GM19025 (cell line): ENCODE measurements around the gene SLC35A1.

Experiments used
- ATAC-seq: cut with Tn5 transposase; IDR thresholded peaks from one replicate; pipeline ENCODE4 v1.9.1; 2021; ENCODE audit warnings: mild to moderate bottlenecking, low read depth, moderate library complexity; ENCODE audit not compliant: unreplicated experiment

Gene SLC35A1

DNA sequence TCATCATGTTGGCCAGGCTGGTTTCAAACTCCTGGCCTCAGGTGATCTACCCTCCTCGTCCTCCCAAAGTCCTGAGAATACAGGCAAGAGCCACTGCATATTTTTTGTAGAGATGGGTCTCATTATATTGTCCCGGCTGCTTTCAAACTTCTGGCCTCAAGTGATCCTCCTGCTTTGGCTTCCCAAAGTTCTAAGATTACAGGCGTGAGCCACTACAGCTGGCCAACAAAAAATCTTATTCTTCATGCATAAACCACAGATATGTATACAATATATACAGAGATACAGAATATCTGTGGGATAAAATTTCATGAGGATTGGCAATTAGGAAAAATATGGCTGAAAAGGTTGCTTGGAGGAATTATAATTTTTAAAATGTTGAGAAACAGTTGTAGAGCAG is 49.9 kb downstream of the SLC35A1 start:
- ATAC-seq: no peak

DNA sequence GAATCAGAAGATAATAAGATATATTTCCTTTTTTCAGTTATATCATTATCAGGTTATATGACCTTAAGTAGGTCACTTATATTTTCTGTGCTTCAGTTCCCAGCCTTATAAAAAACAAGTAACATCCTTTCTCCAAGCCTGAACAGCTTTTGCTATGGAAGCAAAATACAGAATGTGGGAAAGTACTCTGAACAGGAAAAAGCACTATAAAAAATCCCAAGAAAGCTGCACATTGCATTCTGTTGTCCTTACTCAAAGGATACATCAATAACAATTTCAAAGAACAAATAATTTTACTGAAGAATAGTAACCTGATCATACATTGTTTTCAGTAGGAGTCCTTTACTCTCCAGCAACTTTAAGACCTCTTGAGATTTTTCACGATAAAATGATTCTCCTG is 56.4 kb downstream of the SLC35A1 start:
- ATAC-seq: no peak

DNA sequence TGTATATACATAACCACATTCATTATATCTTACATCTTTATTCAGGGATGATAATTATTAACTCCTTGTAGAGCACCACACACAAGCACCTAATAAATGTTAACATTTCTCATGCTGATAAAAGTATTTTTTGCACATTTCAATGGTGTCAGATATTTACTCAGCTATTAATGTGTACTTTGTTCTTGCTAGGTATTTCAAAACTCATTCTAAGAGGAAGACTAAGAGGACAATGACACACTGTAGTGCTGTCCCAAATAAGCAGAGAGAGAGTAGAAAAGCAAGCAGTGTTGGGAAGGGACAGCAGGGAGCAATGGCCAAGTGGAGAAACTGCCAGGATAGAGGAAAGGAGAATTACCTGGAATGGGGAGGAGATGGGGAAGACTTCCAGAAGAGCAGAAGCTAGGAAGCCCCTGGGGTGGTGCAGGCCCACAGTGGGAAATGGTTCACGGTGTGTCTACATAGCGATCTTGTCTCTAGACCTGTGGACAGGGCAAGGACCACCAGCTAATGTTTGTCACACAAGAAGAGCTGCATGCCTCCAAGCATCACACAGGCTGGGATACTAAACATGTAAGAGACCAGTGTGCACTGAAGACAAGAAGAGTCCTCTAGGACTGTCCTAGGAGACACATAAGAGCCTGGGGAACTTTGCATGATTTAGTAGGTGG is 61.7 kb downstream of the SLC35A1 start:
- no peak for ATAC-seq

DNA sequence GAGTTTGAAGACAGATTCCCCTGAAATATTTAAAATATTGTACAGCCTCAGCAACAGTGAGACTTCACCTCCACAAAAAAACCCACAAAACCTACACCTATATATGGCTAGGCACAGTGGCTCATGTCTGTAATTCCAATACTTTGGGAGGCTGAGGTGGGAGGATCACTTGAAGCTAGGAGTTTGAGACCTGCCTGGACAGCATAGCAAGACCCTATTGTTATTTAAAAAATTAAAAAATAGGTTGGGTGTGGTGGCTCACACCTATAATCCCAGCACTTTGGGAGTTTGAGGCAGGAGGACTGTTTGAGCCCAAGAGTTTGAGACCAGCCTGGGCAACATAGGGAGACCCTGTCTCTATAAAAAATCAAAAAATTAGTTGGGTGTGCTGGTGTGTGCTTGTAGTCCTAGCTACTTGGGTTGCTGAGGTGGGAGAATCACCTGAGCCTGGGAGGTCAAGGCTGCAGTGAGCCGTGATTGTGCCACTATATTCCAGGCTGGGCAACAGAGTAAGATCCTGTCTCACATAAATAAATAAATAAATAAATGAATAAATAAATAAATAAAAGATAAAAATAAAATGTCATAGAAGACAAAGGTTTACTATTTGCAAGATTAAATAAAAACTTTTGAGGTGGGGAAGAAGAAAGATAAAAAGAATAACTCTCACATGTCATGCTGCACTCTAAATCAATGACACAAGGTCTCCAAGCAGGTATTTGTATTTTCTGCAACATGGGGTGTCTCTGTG is 65.9 kb downstream of the SLC35A1 start:
- no peak for ATAC-seq

DNA sequence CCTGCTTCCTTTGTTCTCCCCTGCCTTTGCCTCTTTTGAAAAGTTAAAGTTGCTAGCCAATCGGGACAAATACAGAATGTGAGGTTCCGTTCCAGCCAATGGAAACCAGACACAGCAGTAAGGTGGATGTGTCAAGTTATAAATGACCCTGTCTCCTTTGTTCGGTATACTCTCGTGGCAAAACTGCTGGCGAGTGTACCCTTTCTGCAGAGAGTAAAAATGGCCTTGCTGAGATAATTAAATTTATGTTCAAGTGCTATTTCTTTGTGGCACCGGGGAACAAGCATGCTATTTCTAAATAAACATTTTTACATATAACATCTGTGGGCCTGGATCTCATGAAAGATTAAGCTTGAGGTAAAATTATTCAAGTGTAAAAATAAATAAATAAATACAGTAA is 66.8 kb downstream of the SLC35A1 start:
- ATAC-seq: no peak

DNA sequence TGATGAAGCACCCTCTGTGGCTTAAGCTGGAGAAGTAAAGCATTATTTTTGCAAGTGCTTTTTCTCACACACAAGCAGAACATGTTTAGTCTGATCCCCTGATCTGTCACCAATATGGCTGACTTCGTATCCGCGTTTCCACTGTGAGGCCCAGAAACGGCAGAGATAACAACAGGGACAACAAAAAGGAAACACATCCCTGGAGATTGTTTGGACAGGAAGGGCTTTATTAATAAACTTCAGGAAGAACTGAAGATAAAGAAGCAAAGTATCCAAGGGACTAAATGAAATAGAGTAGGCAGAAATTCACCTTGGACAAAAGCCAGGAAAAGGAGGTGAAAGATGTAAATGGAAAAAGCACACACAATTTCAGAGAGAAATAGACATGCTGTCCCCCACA is 67.8 kb downstream of the SLC35A1 start:
- no peak for ATAC-seq

DNA sequence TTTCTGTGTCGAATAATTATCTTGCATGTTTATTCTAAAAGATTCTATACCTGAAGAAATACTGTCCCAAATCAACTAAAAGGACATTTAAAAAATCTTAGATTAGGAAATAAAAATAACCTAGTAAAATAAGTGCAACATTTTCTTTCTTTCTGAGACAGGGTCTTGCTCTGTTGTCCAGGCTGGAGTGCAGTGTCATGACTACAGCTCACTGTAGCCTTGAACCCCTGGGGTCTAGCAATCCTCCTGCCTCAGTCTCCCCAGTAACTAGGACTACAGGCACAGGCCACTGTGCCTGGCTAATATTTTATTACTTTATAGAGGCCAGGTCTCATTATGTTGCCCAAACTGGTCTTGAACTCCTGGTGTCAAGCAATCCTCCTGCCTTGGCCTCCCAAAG is 68.3 kb downstream of the SLC35A1 start:
- no peak for ATAC-seq

DNA sequence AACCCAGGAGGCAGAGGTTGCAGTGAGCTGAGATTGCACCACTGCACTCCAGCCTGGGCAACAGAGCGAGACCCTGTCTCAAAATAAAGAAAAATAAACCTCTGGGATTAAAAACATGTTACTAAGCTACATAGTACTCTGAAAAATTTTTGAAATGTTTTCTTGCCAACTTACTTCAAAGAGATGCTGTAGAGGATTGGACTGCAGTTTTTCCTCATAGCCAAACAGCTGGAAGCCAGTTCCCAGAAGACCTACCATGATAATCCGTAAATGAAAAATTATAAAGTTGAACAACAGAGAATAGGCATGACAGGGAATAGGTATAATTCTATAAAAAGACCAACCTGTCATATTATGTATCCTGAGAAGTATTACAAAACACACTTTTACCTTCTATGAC is 69.0 kb downstream of the SLC35A1 start:
- ATAC-seq: no peak

DNA sequence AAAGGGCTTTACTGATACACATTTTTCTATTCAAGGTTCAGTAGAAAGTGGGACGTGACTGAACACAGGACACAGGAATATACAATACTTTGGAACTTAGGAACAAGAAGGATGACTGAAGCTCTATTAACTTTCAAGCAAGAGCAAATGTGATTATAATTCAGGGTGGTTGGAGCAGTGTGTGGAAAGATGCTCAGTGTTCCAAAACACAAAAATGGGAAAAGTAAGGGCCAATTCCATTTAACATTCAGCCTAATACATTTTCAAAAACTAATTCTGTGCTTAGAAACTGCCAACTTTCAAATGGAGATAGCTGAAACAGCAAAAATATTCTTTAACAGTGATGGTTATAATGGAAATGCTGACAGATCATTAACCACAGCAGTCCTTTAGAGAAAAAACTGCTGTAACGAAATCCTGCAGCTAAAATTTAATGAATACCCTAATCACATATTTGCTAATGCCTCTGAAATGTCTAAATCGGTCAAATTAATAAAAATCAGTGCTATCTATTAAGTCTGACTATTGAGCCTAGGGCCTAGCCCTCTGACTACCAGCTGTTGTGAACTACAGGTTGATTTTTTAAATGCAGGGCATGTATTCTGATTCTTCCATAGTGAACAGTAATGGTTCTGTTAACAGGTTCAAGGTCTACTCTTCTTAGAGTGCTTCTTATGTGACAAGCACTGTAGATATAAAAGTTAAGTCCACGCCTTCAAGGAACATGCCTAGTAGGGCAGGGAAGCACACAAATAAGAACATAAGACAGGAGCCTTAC is 71.1 kb downstream of the SLC35A1 start:
- ATAC-seq: no peak

DNA sequence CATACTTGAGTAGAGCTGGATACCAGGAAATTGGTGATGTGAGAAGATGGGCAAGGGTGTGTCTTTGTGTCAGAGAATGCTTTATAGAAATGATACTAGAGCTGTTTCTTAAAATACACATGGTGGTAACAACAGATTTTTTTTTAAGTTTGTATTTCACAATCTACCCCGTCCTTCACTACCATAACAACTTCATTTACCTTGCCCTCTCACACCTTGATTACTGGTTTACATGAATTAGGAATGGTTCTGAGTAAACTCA is 71.6 kb downstream of the SLC35A1 start:
- no peak for ATAC-seq

DNA sequence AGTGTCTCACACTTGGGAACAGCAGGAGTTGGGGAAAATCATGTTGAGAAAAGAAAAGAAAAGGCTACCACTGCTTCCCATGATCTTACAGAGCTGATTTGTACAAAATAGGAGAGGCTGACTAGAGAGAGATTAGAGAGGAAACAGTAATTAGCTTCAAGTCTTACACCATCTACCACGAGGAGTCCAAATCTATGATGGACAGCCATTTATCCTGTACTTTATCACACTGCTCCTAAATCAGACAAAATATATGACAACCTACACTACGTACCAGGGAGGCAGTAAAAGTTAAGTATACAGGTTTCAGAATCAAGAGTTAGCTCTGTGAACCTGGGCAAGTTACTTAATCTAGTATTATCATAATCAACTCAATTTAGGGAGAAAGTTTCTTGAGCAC is 79.0 kb downstream of the SLC35A1 start:
- no peak for ATAC-seq

DNA sequence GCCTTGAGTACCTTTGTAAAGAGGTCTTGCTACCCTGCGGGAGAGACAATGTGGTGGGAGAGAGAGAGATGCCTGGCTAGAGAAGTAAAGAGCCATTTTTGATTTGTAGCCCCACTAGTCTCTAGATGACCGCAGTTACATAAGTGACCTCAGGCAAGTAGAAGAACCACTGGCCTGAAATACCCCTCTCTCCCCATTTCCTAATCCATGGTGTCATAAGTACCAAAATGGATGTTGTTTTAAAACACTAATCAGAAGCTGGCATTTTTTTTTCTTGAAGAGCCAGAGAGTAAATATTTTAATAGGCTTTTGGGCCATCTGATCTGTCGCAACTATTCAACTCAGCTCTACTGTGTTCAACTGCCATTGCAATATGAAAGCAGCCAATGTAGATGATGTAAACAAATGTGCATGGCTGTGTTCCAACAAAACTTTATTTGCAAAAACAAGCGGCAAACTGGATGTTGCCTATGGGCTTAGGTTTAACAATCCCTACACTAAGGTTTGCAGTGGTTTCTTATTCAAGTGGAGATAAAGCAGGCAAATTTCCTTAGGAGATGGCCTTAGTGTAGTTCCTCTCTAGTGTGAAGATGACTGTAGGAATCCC is 80.5 kb downstream of the SLC35A1 start:
- ATAC-seq: no peak

DNA sequence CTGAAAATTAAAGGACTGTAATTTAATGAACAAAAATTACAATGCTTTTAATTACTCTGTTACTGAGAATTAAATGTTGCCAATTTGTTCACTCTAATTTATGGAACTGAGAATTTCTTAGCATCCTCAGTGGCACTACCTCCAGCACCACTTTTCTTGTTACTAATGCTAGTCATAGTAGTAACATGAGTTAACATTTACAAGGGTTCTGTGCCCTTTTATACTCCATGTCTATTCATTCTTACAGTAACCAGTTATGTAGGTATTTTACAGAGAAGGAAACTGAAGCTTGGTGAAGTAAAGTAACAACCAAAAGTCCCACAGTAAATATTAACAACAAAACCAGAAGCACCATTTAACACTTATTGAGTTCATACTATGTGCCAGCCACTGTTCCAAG is 82.7 kb downstream of the SLC35A1 start:
- ATAC-seq: no peak

DNA sequence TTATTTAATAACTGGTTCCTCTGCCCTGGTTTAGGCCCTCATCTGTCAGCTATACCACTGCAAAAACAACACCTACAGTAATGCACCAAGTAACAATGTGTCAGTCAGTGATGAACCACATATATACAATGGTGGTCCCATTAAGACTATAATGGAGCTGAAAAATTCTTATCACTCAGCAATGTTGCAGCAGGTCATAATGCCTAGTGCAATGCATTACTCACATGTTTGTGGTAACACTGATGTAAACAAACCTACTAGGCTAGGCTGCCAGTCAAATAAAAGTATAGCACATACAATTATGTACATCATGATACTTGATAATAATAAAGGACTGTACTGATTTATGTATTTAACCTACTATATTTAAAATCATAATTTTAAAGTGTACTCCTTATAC is 85.7 kb downstream of the SLC35A1 start:
- ATAC-seq: no peak

DNA sequence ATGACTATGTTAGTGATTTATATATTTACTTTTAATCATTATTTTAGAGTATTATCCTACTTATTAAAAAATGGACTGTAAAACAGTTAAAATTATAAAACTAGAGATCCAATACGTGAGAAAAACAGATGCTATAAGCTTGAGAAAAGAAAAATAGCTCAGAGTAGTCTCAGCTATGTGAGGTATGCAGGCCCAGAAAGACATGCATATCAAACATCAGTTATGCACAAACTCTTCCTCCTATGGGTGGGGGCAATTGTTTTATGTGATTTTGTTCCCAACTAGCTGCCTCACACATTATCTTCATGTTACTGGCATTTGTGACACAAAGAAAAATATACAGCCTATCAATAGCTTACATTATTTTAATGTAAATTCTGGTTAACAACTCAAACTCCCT is 88.2 kb downstream of the SLC35A1 start:
- ATAC-seq: no peak
